GM23248 (cell line): Measurements from ENCODE around the gene RRP8. TPM values are rescaled to one million over a fixed set of nuclear protein-coding genes. Genes with fewer than 3 reads are reported as not detected.

ENCODE experiments used
- DNase-seq: peaks from one replicate; pipeline ENCODE4 v3.0.0-alpha.2; 2015
- H2AFZ ChIP-seq: fragments of 200-600 bp; sonication (generic); 2 replicates; pipeline ENCODE4 v1.6.1; 2016; ENCODE audit warnings: antibody characterized with exemption
- H3F3A ChIP-seq: fragments of 200-600 bp; sonication (generic); 2 replicates; pipeline ENCODE4 v1.6.1; 2016; ENCODE audit warnings: mild to moderate bottlenecking, antibody characterized with exemption, mixed run types; ENCODE audit not compliant: insufficient read depth
- H3K27ac ChIP-seq: fragments of 200-600 bp; sonication (generic); 2 replicates; pipeline ENCODE4 v1.5.1; 2016; ENCODE audit warnings: mild to moderate bottlenecking
- H3K27me3 ChIP-seq: fragments of 200-600 bp; sonication (generic); replicated peaks from 2 replicates; pipeline ENCODE4 v1.6.1; 2016; ENCODE audit warnings: mild to moderate bottlenecking; ENCODE audit not compliant: insufficient read depth
- H3K36me3 ChIP-seq: fragments of 200-600 bp; sonication (generic); 2 replicates; pipeline ENCODE4 v1.6.1; 2016; ENCODE audit warnings: low read depth, mild to moderate bottlenecking
- H3K4me1 ChIP-seq: fragments of 200-600 bp; sonication (generic); 2 replicates; pipeline ENCODE4 v1.6.1; 2016; ENCODE audit warnings: mild to moderate bottlenecking; ENCODE audit not compliant: insufficient read depth
- H3K4me2 ChIP-seq: fragments of 200-600 bp; sonication (generic); one replicate; pipeline ENCODE4 v1.6.1; 2016; ENCODE audit warnings: mild to moderate bottlenecking; ENCODE audit not compliant: unreplicated experiment
- H3K4me3 ChIP-seq: fragments of 200-600 bp; sonication (generic); 2 replicates; pipeline ENCODE4 v1.5.1; 2016; ENCODE audit warnings: mild to moderate bottlenecking
- H3K79me2 ChIP-seq: fragments of 200-600 bp; sonication (generic); 2 replicates; pipeline ENCODE4 v1.6.1; 2016; ENCODE audit warnings: mild to moderate bottlenecking; ENCODE audit not compliant: insufficient read depth
- H3K9ac ChIP-seq: fragments of 200-600 bp; sonication (generic); 2 replicates; pipeline ENCODE4 v1.6.1; 2016; ENCODE audit warnings: mild to moderate bottlenecking
- H3K9me2 ChIP-seq: fragments of 200-600 bp; sonication (generic); 2 replicates; pipeline ENCODE4 v1.6.1; 2016; ENCODE audit warnings: mixed run types, mild to moderate bottlenecking, moderate library complexity; ENCODE audit not compliant: insufficient read depth
- H3K9me3 ChIP-seq: fragments of 200-600 bp; sonication (generic); one replicate; pipeline ENCODE4 v1.6.1; 2017; ENCODE audit warnings: low read depth
- H4K20me1 ChIP-seq: fragments of 200-600 bp; sonication (generic); 2 replicates; pipeline ENCODE4 v1.6.0; 2016; ENCODE audit not compliant: insufficient read depth
- EZH2 ChIP-seq: fragments of 200-600 bp; sonication (generic); IDR thresholded peaks from 2 replicates; pipeline ENCODE4 v1.6.1; 2018; ENCODE audit warnings: antibody characterized with exemption, mild to moderate bottlenecking; ENCODE audit not compliant: insufficient read depth, poor library complexity, severe bottlenecking
- EZH2phosphoT487 ChIP-seq: fragments of 200-600 bp; sonication (generic); IDR thresholded peaks from 2 replicates; pipeline ENCODE4 v1.6.1; 2018; ENCODE audit warnings: antibody characterized with exemption, moderate library complexity, mild to moderate bottlenecking, low read depth; ENCODE audit not compliant: insufficient read depth
- WGBS, 2 experiments: methylation state at CpG; one replicate each; pipeline ENCODE4 v1.1.6; 2015 to 2017; ENCODE audit warnings: low lambda C conversion rate in 2 of 2, low coverage in 1 of 2; ENCODE audit errors: missing lambda C conversion rate in 2 of 2; 5-methylcytosine and 5-hydroxymethylcytosine counted together
- in situ Hi-C: fragments of 300-500 bp; cut with MboI; formaldehyde crosslinking; loops from 2 replicates; pipeline ENCODE4 v1.15.0; 2020
- polyA plus RNA-seq: library from polyadenylated mRNA; unstranded; fragments of >200 nt; fragmentation: Nextera tagmentation; extraction: Ambion mirVana; gene quantifications from 2 replicates; pipeline ENCODE4 v1.2.1, GENCODE V29; 2016
- total RNA-seq: library from RNA; depleted of rRNA; stranded (reverse); fragments of >200 nt; shearing (Covaris generic); gene quantifications from 2 replicates; pipeline ENCODE4 v1.2.3, GENCODE V29; 2014

RRP8 gene
- total and polyA plus RNA-seq, 2 experiments from 2014 or later = 8.5 to 24.4 TPM

DNA sequence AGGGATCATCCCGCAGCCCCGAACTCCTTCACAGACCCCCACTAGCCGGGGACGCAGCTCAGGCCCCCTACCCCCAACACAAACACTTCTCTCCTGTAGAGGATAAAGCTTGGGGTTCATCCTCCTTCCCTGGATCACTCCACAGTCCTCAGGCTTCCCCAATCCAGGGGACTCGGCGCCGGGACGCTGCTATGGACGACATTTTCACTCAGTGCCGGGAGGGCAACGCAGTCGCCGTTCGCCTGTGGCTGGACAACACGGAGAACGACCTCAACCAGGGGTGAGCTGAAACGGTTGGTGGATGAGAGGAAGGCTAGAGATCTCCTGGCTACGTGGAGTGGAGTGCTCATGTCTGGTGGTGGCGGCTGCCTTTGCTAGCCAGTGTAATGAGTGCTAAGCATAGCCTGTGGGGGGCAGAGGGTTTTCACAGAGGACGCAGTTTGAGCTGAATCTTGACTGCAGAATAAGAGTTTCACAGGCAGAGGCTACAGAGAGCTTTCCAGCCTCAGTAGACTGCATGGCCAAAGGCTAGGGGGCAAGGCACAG, 738 bp upstream of the RRP8 start:
- peaks cover 48% of the 10 kb centered on the region for H3F3A ChIP-seq
- peak; percentile 82 for DNase-seq
- peaks cover 97% of the 10 kb centered on the region for H3K79me2 ChIP-seq
- H3K4me3 ChIP-seq = peak overlapping the region; percentile 96
- no peaks in the 10 kb centered on the region for H3K9me2 ChIP-seq
- H3K9ac ChIP-seq = peak overlapping the region; percentile 88
- TF ChIP-seq EZH2phosphoT487 = no peak
- no peak for TF ChIP-seq EZH2
- no peaks in the 10 kb centered on the region for H4K20me1 ChIP-seq
- no peaks in the 10 kb centered on the region for H3K27me3 ChIP-seq
- H3K4me1 ChIP-seq = peaks cover 38% of the 10 kb centered on the region
- in situ Hi-C loops = no loop called here
- H3K4me2 ChIP-seq = peak overlapping the region; percentile 98
- WGBS, 2 experiments = 1 to 2% methylated on average over 20 of the region's 20 CpGs
- H2AFZ ChIP-seq = peak overlapping the region; percentile 90
- H3K9me3 ChIP-seq = no peaks in the 10 kb centered on the region
- peaks cover 29% of the 10 kb centered on the region; the same call in 1 of the 2 replicates for H3K36me3 ChIP-seq
- H3K27ac ChIP-seq = peak overlapping the region; percentile 77

DNA sequence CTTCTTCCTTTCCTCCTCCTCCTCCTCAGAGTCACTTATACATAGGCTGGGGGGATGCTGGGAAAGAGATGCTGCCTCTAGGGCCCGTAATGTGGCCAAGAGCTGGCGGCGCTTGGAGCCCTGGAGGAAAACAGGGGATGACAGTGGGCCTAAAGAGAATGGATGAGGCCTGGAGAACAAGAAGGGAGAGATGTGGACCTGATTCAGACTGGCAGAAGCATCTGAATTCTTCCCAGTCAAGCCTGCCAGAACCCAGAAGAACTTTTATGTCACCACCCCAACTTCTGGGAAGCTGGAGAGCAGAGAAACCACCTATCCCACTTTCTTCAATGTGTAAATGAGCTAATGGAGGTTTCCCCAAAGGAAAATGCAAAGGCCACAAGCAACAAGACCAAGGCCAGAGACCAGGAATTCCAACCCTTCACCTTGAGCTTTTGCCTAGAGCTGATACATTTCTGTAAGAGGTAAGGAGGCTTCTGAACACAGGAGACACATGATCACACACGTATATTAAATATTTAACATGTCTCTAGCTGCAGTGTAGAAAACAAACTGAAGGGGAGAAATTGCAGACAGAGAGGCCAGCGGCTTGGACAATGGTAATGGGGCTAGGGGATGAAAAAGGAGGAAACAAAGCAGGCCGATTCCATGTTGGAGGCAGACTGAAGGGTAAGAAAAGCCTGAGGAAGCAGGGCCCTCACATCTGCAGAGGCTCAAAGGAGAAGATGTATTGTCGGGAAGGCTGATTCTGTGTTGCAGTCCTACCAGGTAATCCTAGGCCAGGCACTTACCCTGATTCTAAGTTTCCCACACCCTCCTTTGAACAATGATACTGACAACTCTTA, 1.1 kb downstream of the RRP8 start:
- Histone ChIP-seq H3F3A (peaks cover 32% of the 10 kb centered on the region), H2AFZ (peak overlapping the region; percentile 90), H3K36me3 (peaks cover 26% of the 10 kb centered on the region; the same call in 1 of the 2 replicates), H3K79me2 (peaks cover 94% of the 10 kb centered on the region), H3K4me2 (peak overlapping the region; percentile 89), H3K9me2 (no peaks in the 10 kb centered on the region), H3K9me3 (no peaks in the 10 kb centered on the region), H4K20me1 (no peaks in the 10 kb centered on the region), H3K9ac (peak overlapping the region; percentile 88), H3K4me3 (peak overlapping the region; percentile 96), H3K27me3 (no peaks in the 10 kb centered on the region), H3K27ac (0 out of 2 replicates have a peak overlapping the region, but pooled peaks have one; percentile 5), H3K4me1 (peaks cover 31% of the 10 kb centered on the region)
- TF ChIP-seq EZH2 (no peak), EZH2phosphoT487 (no peak)
- in situ Hi-C loops = no loop called here
- whole genome bisulfite sequencing, 2 experiments = 34 to 44% methylated on average over 7 of the region's 7 CpGs
- peak; percentile 44 for DNase-seq

- in situ Hi-C loops = no loop called here
- Histone ChIP-seq H3K27ac (no peak overlapping the region), H3K4me3 (no peak overlapping the region), H3K9ac (no peak overlapping the region), H3K36me3 (peaks cover 29% of the 10 kb centered on the region; the same call in 1 of the 2 replicates), H3F3A (peaks cover 23% of the 10 kb centered on the region), H3K4me1 (peaks cover 20% of the 10 kb centered on the region), H3K27me3 (no peaks in the 10 kb centered on the region), H3K9me3 (no peaks in the 10 kb centered on the region), H4K20me1 (no peaks in the 10 kb centered on the region), H3K9me2 (no peaks in the 10 kb centered on the region), H3K79me2 (peaks cover 88% of the 10 kb centered on the region), H2AFZ (no peak overlapping the region), H3K4me2 (no peak overlapping the region)
- TF ChIP-seq EZH2 (no peak), EZH2phosphoT487 (no peak)
- 94 to 97% methylated on average over 13 of the region's 13 CpGs for WGBS, 2 experiments
- no peak for DNase-seq
These were observed 2.4 kb downstream of the RRP8 start for GRCh38 chr11:6601041-6601461.

DNA sequence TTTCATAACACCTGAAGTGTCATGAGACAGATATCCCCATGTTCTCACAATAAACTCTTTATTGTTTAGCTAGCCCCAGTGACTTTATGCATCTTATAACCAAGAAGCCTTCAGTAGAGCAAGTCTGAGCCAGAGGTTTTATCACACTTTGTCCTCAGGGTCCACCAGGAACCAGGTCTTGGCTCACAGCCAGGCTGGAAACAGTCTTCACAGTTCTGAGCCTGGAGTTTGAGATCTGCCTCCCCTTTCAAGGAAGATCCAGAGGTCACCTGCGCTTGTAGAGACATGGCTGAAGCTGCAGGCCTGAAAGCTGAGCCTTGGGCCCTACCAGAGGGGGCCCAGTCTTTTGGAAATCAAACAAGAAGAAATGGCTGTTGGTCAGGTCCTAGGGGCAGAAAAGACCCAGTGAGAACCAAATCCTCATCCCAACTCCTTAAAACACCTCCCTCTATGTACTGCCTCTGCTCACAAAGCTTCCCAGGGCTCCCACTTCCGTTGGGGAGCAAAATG, 3.5 kb downstream of the RRP8 start:
- Histone ChIP-seq H3K9me3 (no peaks in the 10 kb centered on the region), H3K9ac (no peak overlapping the region), H4K20me1 (no peaks in the 10 kb centered on the region), H3K4me3 (no peak overlapping the region), H3F3A (peaks cover 12% of the 10 kb centered on the region), H3K4me2 (no peak overlapping the region), H3K36me3 (peaks cover 36% of the 10 kb centered on the region; the same call in 1 of the 2 replicates), H3K27ac (no peak overlapping the region), H2AFZ (no peak overlapping the region), H3K79me2 (peaks cover 77% of the 10 kb centered on the region), H3K9me2 (no peaks in the 10 kb centered on the region), H3K4me1 (peaks cover 9% of the 10 kb centered on the region), H3K27me3 (no peaks in the 10 kb centered on the region)
- TF ChIP-seq EZH2 (no peak), EZH2phosphoT487 (no peak)
- WGBS, 2 experiments = 79 to 87% methylated on average over 2 of the region's 2 CpGs
- in situ Hi-C loops = no loop called here
- no peak for DNase-seq
